ENCODE data around the gene OSBPL3.

The OSBPL3 gene

GRCh38 chr7:24885305-24885704 is 94.7 kb downstream of the OSBPL3 start:
- Histone ChIP-seq H3K27me3 (ENCODE audit: insufficient read depth, low read depth, severe bottlenecking) (no peaks in the 10 kb centered on the region), H3K36me3 (no peaks in the 10 kb centered on the region), H3K9me3 (ENCODE audit: severe bottlenecking) (no peaks in the 10 kb centered on the region), H3K4me3 (ENCODE audit: low read depth, low read length) (no peak overlapping the region), H3K27ac (peak overlapping the region; percentile 13; the same call in 1 of the 2 replicates)
- no peak for TF ChIP-seq CTCF (IDR thresholded peaks at IDR 0.05; ENCODE audit: low read depth, low read length)
- peak; percentile 34 for DNase-seq

GRCh38 chr7:24884401-24884800 is 95.6 kb downstream of the OSBPL3 start:
- Histone ChIP-seq H3K27me3 (ENCODE audit: insufficient read depth, low read depth, severe bottlenecking) (no peaks in the 10 kb centered on the region), H3K27ac (peak overlapping the region; percentile 50), H3K36me3 (no peaks in the 10 kb centered on the region), H3K4me3 (ENCODE audit: low read depth, low read length) (no peak overlapping the region), H3K9me3 (ENCODE audit: severe bottlenecking) (no peaks in the 10 kb centered on the region)
- DNase-seq: peak; percentile 18
- no peak for TF ChIP-seq CTCF (IDR thresholded peaks at IDR 0.05; ENCODE audit: low read depth, low read length)

GRCh38 chr7:24883622-24884013 is 96.4 kb downstream of the OSBPL3 start:
- H3K9me3 ChIP-seq (ENCODE audit: severe bottlenecking): no peaks in the 10 kb centered on the region
- H3K27me3 ChIP-seq (ENCODE audit: insufficient read depth, low read depth, severe bottlenecking): no peaks in the 10 kb centered on the region
- no peak overlapping the region for H3K27ac ChIP-seq
- no peak overlapping the region for H3K4me3 ChIP-seq (ENCODE audit: low read depth, low read length)
- DNase-seq: no peak
- H3K36me3 ChIP-seq: no peaks in the 10 kb centered on the region
- no peak for TF ChIP-seq CTCF (IDR thresholded peaks at IDR 0.05; ENCODE audit: low read depth, low read length)

- TF ChIP-seq CTCF (IDR thresholded peaks at IDR 0.05; ENCODE audit: low read depth, low read length): no peak
- DNase-seq: no peak
- no peaks in the 10 kb centered on the region for H3K9me3 ChIP-seq (ENCODE audit: severe bottlenecking)
- H3K36me3 ChIP-seq: no peaks in the 10 kb centered on the region
- H3K4me3 ChIP-seq (ENCODE audit: low read depth, low read length): no peak overlapping the region
- H3K27me3 ChIP-seq (ENCODE audit: insufficient read depth, low read depth, severe bottlenecking): no peaks in the 10 kb centered on the region
- H3K27ac ChIP-seq: no peak overlapping the region
Measured at GRCh38 chr7:24882989-24883621, 96.9 kb downstream of the OSBPL3 start.

GRCh38 chr7:24881623-24882022 is 98.4 kb downstream of the OSBPL3 start:
- peak; percentile 42 for TF ChIP-seq CTCF (IDR thresholded peaks at IDR 0.05; ENCODE audit: low read depth, low read length)
- H3K36me3 ChIP-seq: no peaks in the 10 kb centered on the region
- no peak overlapping the region for H3K27ac ChIP-seq
- no peaks in the 10 kb centered on the region for H3K9me3 ChIP-seq (ENCODE audit: severe bottlenecking)
- no peaks in the 10 kb centered on the region for H3K27me3 ChIP-seq (ENCODE audit: insufficient read depth, low read depth, severe bottlenecking)
- no peak for DNase-seq
- H3K4me3 ChIP-seq (ENCODE audit: low read depth, low read length): no peak overlapping the region

- Histone ChIP-seq H3K4me3 (ENCODE audit: low read depth, low read length) (no peak overlapping the region), H3K27me3 (ENCODE audit: insufficient read depth, low read depth, severe bottlenecking) (no peaks in the 10 kb centered on the region), H3K27ac (no peak overlapping the region), H3K36me3 (no peaks in the 10 kb centered on the region), H3K9me3 (ENCODE audit: severe bottlenecking) (no peaks in the 10 kb centered on the region)
- no peak for DNase-seq
- TF ChIP-seq CTCF (IDR thresholded peaks at IDR 0.05; ENCODE audit: low read depth, low read length): no peak
Measured at GRCh38 chr7:24880886-24881285, 99.1 kb downstream of the OSBPL3 start.

Data from WERI-Rb-1 (cell line).